Esophagus squamous epithelium (tissue), 4 donors: Measurements from ENCODE around the gene CYB5R2.

Experiments
- POLR2A ChIP-seq, 4 donors: fragments of 450-650 bp; IDR thresholded peaks; one replicate each; pipeline ENCODE4 v1.6.1; 2017; ENCODE audit warnings: antibody characterized with exemption in 4 of 4, mild to moderate bottlenecking in 4 of 4, moderate library complexity in 3 of 4
- TF ChIP-seq, protein P1 (sequence below), 6 experiments: fragments of 450-650 bp in 4 of 6; fragments of 200-600 bp in 2 of 6; sonication (generic) in 2 of 6; IDR thresholded peaks; one replicate each; pipeline ENCODE4 v1.5.1; 2016 to 2019; ENCODE audit warnings: antibody characterized with exemption in 6 of 6, mild to moderate bottlenecking in 4 of 6, moderate library complexity in 4 of 6

- TF ChIP-seq, protein P1, sequence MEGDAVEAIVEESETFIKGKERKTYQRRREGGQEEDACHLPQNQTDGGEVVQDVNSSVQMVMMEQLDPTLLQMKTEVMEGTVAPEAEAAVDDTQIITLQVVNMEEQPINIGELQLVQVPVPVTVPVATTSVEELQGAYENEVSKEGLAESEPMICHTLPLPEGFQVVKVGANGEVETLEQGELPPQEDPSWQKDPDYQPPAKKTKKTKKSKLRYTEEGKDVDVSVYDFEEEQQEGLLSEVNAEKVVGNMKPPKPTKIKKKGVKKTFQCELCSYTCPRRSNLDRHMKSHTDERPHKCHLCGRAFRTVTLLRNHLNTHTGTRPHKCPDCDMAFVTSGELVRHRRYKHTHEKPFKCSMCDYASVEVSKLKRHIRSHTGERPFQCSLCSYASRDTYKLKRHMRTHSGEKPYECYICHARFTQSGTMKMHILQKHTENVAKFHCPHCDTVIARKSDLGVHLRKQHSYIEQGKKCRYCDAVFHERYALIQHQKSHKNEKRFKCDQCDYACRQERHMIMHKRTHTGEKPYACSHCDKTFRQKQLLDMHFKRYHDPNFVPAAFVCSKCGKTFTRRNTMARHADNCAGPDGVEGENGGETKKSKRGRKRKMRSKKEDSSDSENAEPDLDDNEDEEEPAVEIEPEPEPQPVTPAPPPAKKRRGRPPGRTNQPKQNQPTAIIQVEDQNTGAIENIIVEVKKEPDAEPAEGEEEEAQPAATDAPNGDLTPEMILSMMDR (IDR thresholded peaks at IDR 0.05) = no peak
- no peak for TF ChIP-seq POLR2A (IDR thresholded peaks at IDR 0.05)
Observed at GRCh38 chr11:7643314-7643713, 30.0 kb downstream of the CYB5R2 start.
